WTC11 (cell line): ENCODE results near the gene KCNK17. TPM values are rescaled to one million over a fixed set of nuclear protein-coding genes. Genes with fewer than 3 reads are reported as not detected.

Experiments
- ATAC-seq: fragments of 200-7000 bp; cut with Tn5 transposase; 2 replicates; pipeline ENCODE4 v1.10.0; 2021; ENCODE audit warnings: mild to moderate bottlenecking, moderate library complexity
- CTCF ChIA-PET: fragments of 300-600 bp; sonication (Branson Sonifier 250); formaldehyde crosslinking; loops from one replicate; lab custom pipeline; 2021; ENCODE audit warnings: antibody characterized with exemption; lab: Charles Lee
- POLR2A ChIA-PET: fragments of 350-600 bp; sonication (Branson Sonifier 250); formaldehyde crosslinking; loops from one replicate; lab custom pipeline; 2021; ENCODE audit warnings: antibody characterized with exemption; lab: Charles Lee
- DNase-seq: peaks from one replicate; pipeline ENCODE4 v3.0.0; 2021; ENCODE audit warnings: low spot score
- H3K27ac Mint-ChIP-seq: 2 replicates; pipeline ENCODE4 v1.8.0; 2021; ENCODE audit warnings: mixed read lengths
- H3K27me3 Mint-ChIP-seq: 2 replicates; pipeline ENCODE4 v1.8.0; 2021; ENCODE audit warnings: low read depth, mild to moderate bottlenecking, moderate library complexity, mixed read lengths
- H3K36me3 Mint-ChIP-seq: 2 replicates; pipeline ENCODE4 v1.8.0; 2021; ENCODE audit warnings: mixed read lengths
- H3K4me1 Mint-ChIP-seq: 2 replicates; pipeline ENCODE4 v1.8.0; 2022; ENCODE audit warnings: mixed read lengths
- H3K4me3 Mint-ChIP-seq: 2 replicates; pipeline ENCODE4 v1.8.0; 2021; ENCODE audit warnings: mild to moderate bottlenecking, moderate library complexity, mixed read lengths
- H3K9me3 Mint-ChIP-seq: 2 replicates; pipeline ENCODE4 v1.8.0; 2021; ENCODE audit warnings: mixed read lengths
- ATF1 ChIP-seq: sonication (generic); formaldehyde crosslinking; IDR thresholded peaks from 2 replicates; pipeline ENCODE4 v1.8.1; 2023; ENCODE audit warnings: mild to moderate bottlenecking, moderate library complexity, missing genetic modification reagents
- CDX4 ChIP-seq: fragments of 250-450 bp; sonication (Bioruptor Pico); IDR thresholded peaks from 2 replicates; pipeline ENCODE4 v1.9.0; 2021; ENCODE audit warnings: moderate library complexity, mild to moderate bottlenecking, inconsistent platforms, borderline replicate concordance
- CTCF ChIP-seq: fragments of 200-600 bp; IDR thresholded peaks from 2 replicates; pipeline ENCODE4 v1.8.0; 2022; ENCODE audit warnings: antibody characterized with exemption
- E2F1 ChIP-seq: sonication (generic); formaldehyde crosslinking; IDR thresholded peaks from 2 replicates; pipeline ENCODE4 v1.8.0; 2022; ENCODE audit warnings: mild to moderate bottlenecking, missing genetic modification reagents
- GRHL2 ChIP-seq: fragments of 250-450 bp; sonication (Bioruptor Pico); IDR thresholded peaks from 2 replicates; pipeline ENCODE4 v1.8.0; 2022; ENCODE audit warnings: mild to moderate bottlenecking, moderate library complexity; ENCODE audit not compliant: insufficient replicate concordance, severe bottlenecking
- JAZF1 ChIP-seq: fragments of 250-450 bp; sonication (Bioruptor Pico); IDR thresholded peaks from 2 replicates; pipeline ENCODE4 v1.9.0; 2021; ENCODE audit warnings: moderate library complexity, mild to moderate bottlenecking, inconsistent platforms
- KAT7 ChIP-seq: sonication (generic); formaldehyde crosslinking; IDR thresholded peaks from 2 replicates; pipeline ENCODE4 v1.8.1; 2023; ENCODE audit warnings: missing genetic modification reagents, mild to moderate bottlenecking, borderline replicate concordance
- MYBL2 ChIP-seq: sonication (generic); formaldehyde crosslinking; IDR thresholded peaks from 2 replicates; pipeline ENCODE4 v1.8.1; 2023; ENCODE audit warnings: mild to moderate bottlenecking, moderate library complexity, missing genetic modification reagents
- NFE2L1 ChIP-seq: sonication (generic); formaldehyde crosslinking; IDR thresholded peaks from 2 replicates; pipeline ENCODE4 v1.8.1; 2023; ENCODE audit warnings: missing genetic modification reagents
- PRDM15 ChIP-seq: sonication (generic); formaldehyde crosslinking; IDR thresholded peaks from 2 replicates; pipeline ENCODE4 v1.8.0; 2022; ENCODE audit warnings: missing genetic modification reagents
- SMAD3 ChIP-seq: sonication (generic); formaldehyde crosslinking; IDR thresholded peaks from 2 replicates; pipeline ENCODE4 v1.8.0; 2022; ENCODE audit warnings: missing genetic modification reagents, mild to moderate bottlenecking, borderline replicate concordance
- SP1 ChIP-seq: sonication (generic); formaldehyde crosslinking; conservative IDR thresholded peaks from 2 replicates; pipeline ENCODE4 v1.8.1; 2022; ENCODE audit warnings: missing genetic modification reagents
- TP53 ChIP-seq: sonication (generic); formaldehyde crosslinking; IDR thresholded peaks from 2 replicates; pipeline ENCODE4 v1.8.1; 2023; ENCODE audit warnings: mild to moderate bottlenecking, missing genetic modification reagents
- USF1 ChIP-seq: sonication (generic); formaldehyde crosslinking; IDR thresholded peaks from 2 replicates; pipeline ENCODE4 v1.8.0; 2022; ENCODE audit warnings: mild to moderate bottlenecking, missing genetic modification reagents
- USF2 ChIP-seq: sonication (generic); formaldehyde crosslinking; IDR thresholded peaks from 2 replicates; pipeline ENCODE4 v1.8.1; 2023; ENCODE audit warnings: mild to moderate bottlenecking, missing genetic modification reagents, moderate library complexity
- ZNF219 ChIP-seq: sonication (generic); formaldehyde crosslinking; IDR thresholded peaks from 2 replicates; pipeline ENCODE4 v1.8.0; 2023; ENCODE audit warnings: missing genetic modification reagents, mild to moderate bottlenecking, borderline replicate concordance
- ZNF423 ChIP-seq: fragments of 250-450 bp; sonication (Bioruptor Pico); IDR thresholded peaks from 2 replicates; pipeline ENCODE4 v2.1.2; 2022; ENCODE audit warnings: mild to moderate bottlenecking, moderate library complexity
- total RNA-seq: library from RNA; stranded (reverse); gene quantifications from 3 replicates; pipeline ENCODE4 v1.2.3, GENCODE V29; 2021
- TF ChIP-seq, protein P1 (sequence below): fragments of 250-450 bp; sonication (Bioruptor Pico); IDR thresholded peaks from 2 replicates; pipeline ENCODE4 v1.9.0; 2021; ENCODE audit warnings: mild to moderate bottlenecking, borderline replicate concordance

Gene KCNK17
- total RNA-seq, 1 experiment from 2014 or later, result 2.1 TPM

GRCh38 chr6:39274471-39274870, 39.7 kb downstream of the KCNK17 start (continued):
- TF ChIP-seq CDX4 (CRISPR knock-in tag) (no peak), ATF1 (CRISPR knock-in tag) (no peak), TP53 (CRISPR knock-in tag) (no peak), MYBL2 (CRISPR knock-in tag) (no peak), SP1 (CRISPR knock-in tag) (no peak), SMAD3 (CRISPR knock-in tag) (no peak), NFE2L1 (CRISPR knock-in tag) (no peak), ZNF423 (CRISPR knock-in tag) (no peak), CTCF (no peak)
- TF ChIP-seq, protein P1, sequence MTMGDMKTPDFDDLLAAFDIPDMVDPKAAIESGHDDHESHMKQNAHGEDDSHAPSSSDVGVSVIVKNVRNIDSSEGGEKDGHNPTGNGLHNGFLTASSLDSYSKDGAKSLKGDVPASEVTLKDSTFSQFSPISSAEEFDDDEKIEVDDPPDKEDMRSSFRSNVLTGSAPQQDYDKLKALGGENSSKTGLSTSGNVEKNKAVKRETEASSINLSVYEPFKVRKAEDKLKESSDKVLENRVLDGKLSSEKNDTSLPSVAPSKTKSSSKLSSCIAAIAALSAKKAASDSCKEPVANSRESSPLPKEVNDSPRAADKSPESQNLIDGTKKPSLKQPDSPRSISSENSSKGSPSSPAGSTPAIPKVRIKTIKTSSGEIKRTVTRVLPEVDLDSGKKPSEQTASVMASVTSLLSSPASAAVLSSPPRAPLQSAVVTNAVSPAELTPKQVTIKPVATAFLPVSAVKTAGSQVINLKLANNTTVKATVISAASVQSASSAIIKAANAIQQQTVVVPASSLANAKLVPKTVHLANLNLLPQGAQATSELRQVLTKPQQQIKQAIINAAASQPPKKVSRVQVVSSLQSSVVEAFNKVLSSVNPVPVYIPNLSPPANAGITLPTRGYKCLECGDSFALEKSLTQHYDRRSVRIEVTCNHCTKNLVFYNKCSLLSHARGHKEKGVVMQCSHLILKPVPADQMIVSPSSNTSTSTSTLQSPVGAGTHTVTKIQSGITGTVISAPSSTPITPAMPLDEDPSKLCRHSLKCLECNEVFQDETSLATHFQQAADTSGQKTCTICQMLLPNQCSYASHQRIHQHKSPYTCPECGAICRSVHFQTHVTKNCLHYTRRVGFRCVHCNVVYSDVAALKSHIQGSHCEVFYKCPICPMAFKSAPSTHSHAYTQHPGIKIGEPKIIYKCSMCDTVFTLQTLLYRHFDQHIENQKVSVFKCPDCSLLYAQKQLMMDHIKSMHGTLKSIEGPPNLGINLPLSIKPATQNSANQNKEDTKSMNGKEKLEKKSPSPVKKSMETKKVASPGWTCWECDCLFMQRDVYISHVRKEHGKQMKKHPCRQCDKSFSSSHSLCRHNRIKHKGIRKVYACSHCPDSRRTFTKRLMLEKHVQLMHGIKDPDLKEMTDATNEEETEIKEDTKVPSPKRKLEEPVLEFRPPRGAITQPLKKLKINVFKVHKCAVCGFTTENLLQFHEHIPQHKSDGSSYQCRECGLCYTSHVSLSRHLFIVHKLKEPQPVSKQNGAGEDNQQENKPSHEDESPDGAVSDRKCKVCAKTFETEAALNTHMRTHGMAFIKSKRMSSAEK, result no peak

- TF ChIP-seq JAZF1 (CRISPR knock-in tag) (no peak), ZNF423 (CRISPR knock-in tag) (peak; percentile 71; the same call in 1 of the 2 replicates)
- H3K27me3 Mint-ChIP-seq, result no peaks in the 10 kb centered on the region; the same call in 1 of the 2 replicates
- 0 out of 2 replicates have a peak, but pooled peaks cover 8% of the 10 kb centered on the region for H3K9me3 Mint-ChIP-seq
- CTCF ChIA-PET, result interaction anchor here (0.7 to 1.7 kb wide), 4 partner anchors 17 to 84 kb away, joined by 3 to 17 read pairs (median 3); no protein-coding TSS in a partner anchor
- peak; percentile 47 for DNase-seq
- no peaks in the 10 kb centered on the region for H3K36me3 Mint-ChIP-seq
- peaks cover 43% of the 10 kb centered on the region for H3K4me1 Mint-ChIP-seq
- peak overlapping the region; percentile 35 for H3K27ac Mint-ChIP-seq
- POLR2A ChIA-PET, result interaction anchor here (0.6 kb wide), 1 partner anchor 17 kb away, joined by 3 read pairs; no protein-coding TSS in a partner anchor
- H3K4me3 Mint-ChIP-seq, result no peak overlapping the region
- ATAC-seq, result peak; percentile 86
These were observed 40.8 kb downstream of the KCNK17 start for GRCh38 chr6:39273406-39273821.

DNA sequence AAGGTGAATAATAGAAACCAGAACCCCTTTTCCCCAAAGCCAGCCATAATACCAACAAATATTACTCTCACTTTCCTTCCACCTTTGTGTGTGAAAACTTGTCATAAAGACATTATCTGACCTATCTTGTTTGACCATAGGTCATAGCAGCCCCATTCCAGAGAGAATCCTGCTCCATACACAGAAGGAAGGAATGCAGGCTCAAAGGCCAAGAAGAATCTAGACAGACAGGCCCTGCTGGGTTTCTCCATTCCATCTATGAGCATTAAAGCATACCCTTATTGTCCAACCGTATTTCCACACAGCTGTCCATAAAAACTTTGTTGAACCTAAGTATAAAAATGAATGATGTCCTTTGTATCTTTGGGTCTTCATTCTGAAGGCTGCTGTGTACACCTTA, 44.3 kb downstream of the KCNK17 start:
- no peak overlapping the region for H3K4me3 Mint-ChIP-seq
- H3K36me3 Mint-ChIP-seq, result no peaks in the 10 kb centered on the region
- 0 out of 2 replicates have a peak, but pooled peaks cover 5% of the 10 kb centered on the region for H3K9me3 Mint-ChIP-seq
- no peak for ATAC-seq
- H3K4me1 Mint-ChIP-seq, result peaks cover 51% of the 10 kb centered on the region
- peaks cover 6% of the 10 kb centered on the region for H3K27me3 Mint-ChIP-seq
- DNase-seq, result no peak
- H3K27ac Mint-ChIP-seq, result no peak overlapping the region; the same call in 1 of the 2 replicates
- POLR2A ChIA-PET, result no interaction called here
- CTCF ChIA-PET, result interaction anchor here (1.5 kb wide), 1 partner anchor 80 kb away, joined by 3 read pairs; no protein-coding TSS in a partner anchor
- no peak for TF ChIP-seq KAT7 (CRISPR knock-in tag)
- no peak for TF ChIP-seq GRHL2 (CRISPR knock-in tag)
- TF ChIP-seq PRDM15 (CRISPR knock-in tag), result no peak
- TF ChIP-seq ZNF219 (CRISPR knock-in tag), result no peak
- no peak for TF ChIP-seq E2F1 (CRISPR knock-in tag)
- no peak for TF ChIP-seq USF2
- TF ChIP-seq USF1 (CRISPR knock-in tag), result no peak
